HCT116 (cell line): ENCODE data around the gene MAP4K2. TPM values are rescaled to one million over a fixed set of nuclear protein-coding genes. Genes with fewer than 3 reads are reported as not detected.

Experiments used
- ATAC-seq: fragments of 200-7000 bp; cut with Tn5 transposase; 2 replicates; pipeline ENCODE4 v1.9.1; 2020; ENCODE audit warnings: mild to moderate bottlenecking, moderate library complexity
- BruUV-seq: library from RNA; stranded (reverse); fragments of 400-500 nt; replicated peaks from 2 replicates; lab custom pipeline; 2021; lab: Mats Ljungman, UMichigan
- CTCF ChIA-PET: fragments of 300-600 bp; sonication (Branson Sonifier 250); formaldehyde crosslinking; loops from one replicate; lab custom pipeline; 2021; ENCODE audit warnings: antibody characterized with exemption; lab: Charles Lee
- POLR2A ChIA-PET: fragments of 300-600, 350-600 bp; sonication (Branson Sonifier 250); formaldehyde crosslinking; loops from one replicate; lab custom pipeline; 2021; ENCODE audit warnings: antibody characterized with exemption; lab: Charles Lee
- RAD21 ChIA-PET, 2 experiments: fragments of 300-600 bp; sonication (Branson Sonifier 250); formaldehyde crosslinking; loops; one replicate each; lab custom pipeline; 2023; ENCODE audit warnings: low total read pairs in 2 of 2; ENCODE audit not compliant: uncharacterized antibody in 2 of 2, unreplicated experiment in 2 of 2, low non-redundant PET in 1 of 2; lab: Charles Lee
- DNase-seq: peaks from one replicate; pipeline ENCODE4 v3.0.0-alpha.2; 2010; ENCODE audit warnings: low read depth, low spot score
- H2AFZ ChIP-seq: fragments of 200-600 bp; shearing (Covaris generic), sonication (generic); 2 replicates; pipeline ENCODE4 v1.6.1; 2017; ENCODE audit warnings: low read depth, mixed run types, mixed read lengths, antibody characterized with exemption, low read length; ENCODE audit not compliant: poor library complexity, severe bottlenecking
- H3K27ac ChIP-seq: 2 replicates; pipeline ENCODE4 v1.5.1; 2012; ENCODE audit warnings: low read depth, low read length
- H3K27me3 ChIP-seq: fragments of 200-600 bp; sonication (generic); 2 replicates; pipeline ENCODE4 v1.6.1; 2016; ENCODE audit warnings: mixed run types, low read length, mixed read lengths; ENCODE audit not compliant: insufficient read depth
- H3K36me3 ChIP-seq, 2 experiments: fragments of 200-500 bp in 1 of 2; fragments of 200-600 bp in 1 of 2; sonication (Bioruptor generic) in 1 of 2; sonication (generic) in 1 of 2; 2 replicates each; pipeline versions ENCODE4 v1.5.1 to v1.6.1; 2014 to 2016; ENCODE audit warnings: low read length in 2 of 2, inconsistent platforms in 1 of 2, mixed read lengths in 1 of 2, mixed run types in 1 of 2; ENCODE audit not compliant: insufficient read depth in 2 of 2, control insufficient read depth in 1 of 2
- H3K4me1 ChIP-seq, 2 experiments: fragments of 200-600 bp in 1 of 2; sonication (generic) in 1 of 2; 2 replicates each; pipeline versions ENCODE4 v1.5.1 to v1.6.1; 2012 to 2017; ENCODE audit warnings: low read length in 2 of 2, inconsistent platforms in 1 of 2, mild to moderate bottlenecking in 1 of 2, mixed read lengths in 1 of 2, mixed run types in 1 of 2, moderate library complexity in 1 of 2; ENCODE audit not compliant: insufficient read depth in 2 of 2, control insufficient read depth in 1 of 2
- H3K4me2 ChIP-seq: fragments of 200-600 bp; sonication (generic); 2 replicates; pipeline ENCODE4 v1.6.1; 2017; ENCODE audit warnings: mixed run types, low read length, mixed read lengths
- H3K4me3 ChIP-seq, 2 experiments: fragments of 200-600 bp in 1 of 2; sonication (generic) in 1 of 2; replicated peaks in 1 of 2; 2 replicates each; pipeline ENCODE4 v1.5.1; 2011 to 2016; ENCODE audit warnings: low read length in 2 of 2, control low read depth in 1 of 2, low read depth in 1 of 2, mild to moderate bottlenecking in 1 of 2, mixed read lengths in 1 of 2, mixed run types in 1 of 2
- H3K79me2 ChIP-seq: fragments of 200-600 bp; sonication (generic); 2 replicates; pipeline ENCODE4 v1.6.1; 2017; ENCODE audit warnings: mild to moderate bottlenecking, mixed run types, low read length, moderate library complexity, mixed read lengths; ENCODE audit not compliant: insufficient read depth
- H3K9ac ChIP-seq: fragments of 200-600 bp; sonication (generic); 2 replicates; pipeline ENCODE4 v1.6.1; 2016; ENCODE audit warnings: low read length, mixed read lengths
- H3K9me2 ChIP-seq: fragments of 200-600 bp; sonication (generic), shearing (Covaris generic); 2 replicates; pipeline ENCODE4 v1.6.1; 2017; ENCODE audit warnings: mixed run types, mild to moderate bottlenecking, moderate library complexity; ENCODE audit not compliant: insufficient read depth
- H3K9me3 ChIP-seq, 2 experiments: fragments of 200-500 bp in 1 of 2; fragments of 200-600 bp in 1 of 2; sonication (Bioruptor generic) in 1 of 2; sonication (generic) in 1 of 2; 2 replicates each; pipeline ENCODE4 v1.6.1; 2014 to 2017; ENCODE audit warnings: low read length in 2 of 2, mixed read lengths in 2 of 2, inconsistent platforms in 1 of 2, low read depth in 1 of 2, mild to moderate bottlenecking in 1 of 2, mixed run types in 1 of 2, moderate library complexity in 1 of 2; ENCODE audit not compliant: control insufficient read depth in 1 of 2, insufficient read depth in 1 of 2
- H4K20me1 ChIP-seq: fragments of 200-600 bp; sonication (generic), shearing (Covaris generic); 2 replicates; pipeline ENCODE4 v1.6.1; 2017; ENCODE audit warnings: mixed run types, mild to moderate bottlenecking, moderate library complexity; ENCODE audit not compliant: insufficient read depth
- EZH2 ChIP-seq: fragments of 200-600 bp; sonication (generic); IDR thresholded peaks from 2 replicates; pipeline ENCODE4 v1.6.1; 2017; ENCODE audit warnings: antibody characterized with exemption, mixed run types
- POLR2A ChIP-seq: IDR thresholded peaks from 2 replicates; pipeline ENCODE4 v1.7.0; 2011; ENCODE audit warnings: borderline replicate concordance; ENCODE audit not compliant: insufficient read depth, insufficient read length; ENCODE audit errors: extremely low read depth
- RAD21 ChIP-seq: IDR thresholded peaks from 2 replicates; pipeline ENCODE4 v1.6.1; 2012; ENCODE audit warnings: low read depth, mild to moderate bottlenecking
- SIN3A ChIP-seq: IDR thresholded peaks from 2 replicates; pipeline ENCODE4 v1.6.1; 2012; ENCODE audit warnings: low read depth
- intact Hi-C: fragments of 100-400 bp; cut with micrococcal nuclease; formaldehyde crosslinking; loops from 2 replicates; pipeline ENCODE4 v1.10.0; 2022
- total RNA-seq: library from RNA; stranded (reverse); gene quantifications from one replicate; pipeline ENCODE4 v1.2.1, GENCODE V29; 2021; ENCODE audit not compliant: unreplicated experiment
- TF ChIP-seq, protein P1 (sequence below): IDR thresholded peaks from 2 replicates; pipeline ENCODE4 v1.6.1; 2011; ENCODE audit warnings: mild to moderate bottlenecking, low read length, moderate library complexity; ENCODE audit not compliant: insufficient replicate concordance; ENCODE audit errors: extremely low read depth
- TF ChIP-seq, protein P2 (sequence below): IDR thresholded peaks from 2 replicates; pipeline ENCODE4 v1.6.1; 2012

Gene MAP4K2
- total RNA-seq, 1 experiment from 2014 or later = 44.2 TPM

DNA sequence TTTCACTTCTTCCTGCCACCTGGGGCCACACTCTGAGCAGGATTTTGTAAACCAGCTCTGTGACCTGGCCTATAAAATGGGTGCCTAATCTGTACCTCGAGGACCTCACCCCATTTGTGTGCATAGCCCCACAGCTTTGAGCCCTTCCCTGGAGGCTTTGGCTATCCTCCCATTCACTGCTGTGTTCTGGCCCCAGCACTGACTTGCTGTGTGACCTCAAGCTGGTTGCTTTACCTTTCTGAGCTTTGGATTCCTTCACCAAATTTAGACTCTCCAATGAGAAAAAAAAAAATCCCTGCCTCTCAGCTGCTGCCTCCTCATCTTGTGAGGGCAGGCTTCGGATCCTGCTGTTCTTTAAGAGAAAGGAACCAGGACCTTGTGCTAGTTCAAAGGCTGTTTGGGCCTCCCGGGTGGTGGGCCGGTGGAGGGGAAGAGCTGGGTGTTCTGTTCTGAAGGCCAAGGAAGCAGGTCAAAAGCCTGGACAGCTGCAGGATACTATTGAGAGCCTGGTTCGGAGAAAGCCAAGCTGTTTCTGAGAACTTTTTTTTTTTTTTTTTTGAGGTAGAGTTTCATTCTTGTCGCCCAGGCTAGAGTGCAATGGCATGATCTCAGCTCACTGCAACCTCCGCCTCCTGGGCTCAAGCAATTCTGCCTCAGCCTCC lies 42.1 kb downstream of the MAP4K2 start:
- no peak overlapping the region for H3K27ac ChIP-seq
- DNase-seq (no peak), ATAC-seq (0 out of 2 replicates have a peak, but pooled peaks have one; percentile 2)
- no peak overlapping the region for H2AFZ ChIP-seq
- peaks cover 25 to 30% of the 10 kb centered on the region in 2 experiments for H3K36me3 ChIP-seq
- ChIA-PET RAD21 (no interaction called here), POLR2A (interaction anchor here (0.8 to 1.1 kb wide), 2 partner anchors 10 to 18 kb away, joined by 3 to 4 read pairs; no protein-coding TSS in a partner anchor), CTCF (interaction anchor here (0.9 to 1.4 kb wide), 2 partner anchors 9 to 18 kb away, joined by 3 to 4 read pairs; partner anchors contain the start of gene SF1)
- no peaks in the 10 kb centered on the region for H3K27me3 ChIP-seq
- H3K4me2 ChIP-seq = no peak overlapping the region
- H3K9me2 ChIP-seq = no peaks in the 10 kb centered on the region
- H4K20me1 ChIP-seq = peaks cover 11% of the 10 kb centered on the region; the same call in 1 of the 2 replicates
- TF ChIP-seq, protein P1, sequence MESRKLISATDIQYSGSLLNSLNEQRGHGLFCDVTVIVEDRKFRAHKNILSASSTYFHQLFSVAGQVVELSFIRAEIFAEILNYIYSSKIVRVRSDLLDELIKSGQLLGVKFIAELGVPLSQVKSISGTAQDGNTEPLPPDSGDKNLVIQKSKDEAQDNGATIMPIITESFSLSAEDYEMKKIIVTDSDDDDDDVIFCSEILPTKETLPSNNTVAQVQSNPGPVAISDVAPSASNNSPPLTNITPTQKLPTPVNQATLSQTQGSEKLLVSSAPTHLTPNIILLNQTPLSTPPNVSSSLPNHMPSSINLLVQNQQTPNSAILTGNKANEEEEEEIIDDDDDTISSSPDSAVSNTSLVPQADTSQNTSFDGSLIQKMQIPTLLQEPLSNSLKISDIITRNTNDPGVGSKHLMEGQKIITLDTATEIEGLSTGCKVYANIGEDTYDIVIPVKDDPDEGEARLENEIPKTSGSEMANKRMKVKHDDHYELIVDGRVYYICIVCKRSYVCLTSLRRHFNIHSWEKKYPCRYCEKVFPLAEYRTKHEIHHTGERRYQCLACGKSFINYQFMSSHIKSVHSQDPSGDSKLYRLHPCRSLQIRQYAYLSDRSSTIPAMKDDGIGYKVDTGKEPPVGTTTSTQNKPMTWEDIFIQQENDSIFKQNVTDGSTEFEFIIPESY = no peak
- TF ChIP-seq POLR2A (no peak), EZH2 (no peak), SIN3A (no peak), RAD21 (no peak)
- TF ChIP-seq, protein P2, sequence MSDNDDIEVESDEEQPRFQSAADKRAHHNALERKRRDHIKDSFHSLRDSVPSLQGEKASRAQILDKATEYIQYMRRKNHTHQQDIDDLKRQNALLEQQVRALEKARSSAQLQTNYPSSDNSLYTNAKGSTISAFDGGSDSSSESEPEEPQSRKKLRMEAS = no peak
- no peak overlapping the region for H3K4me3 ChIP-seq
- H3K9ac ChIP-seq = no peak overlapping the region
- intact Hi-C loops = no loop called here
- H3K4me1 ChIP-seq = peaks cover 0 to 9% of the 10 kb centered on the region in 2 experiments; a peak in 1 of 4 replicates
- BruUV-seq = no TSS peak
- H3K9me3 ChIP-seq = no peaks in the 10 kb centered on the region
- peaks cover 15% of the 10 kb centered on the region; the same call in 1 of the 2 replicates for H3K79me2 ChIP-seq
